IPS-18c (cell line): ENCODE results near the gene GALNTL6.

ENCODE experiments used
- H3K4me3 ChIP-seq: 2 replicates; pipeline ENCODE4 v1.7.0; 2013; ENCODE audit warnings: low read depth, mild to moderate bottlenecking, low read length, moderate library complexity; ENCODE audit not compliant: insufficient read depth
- H3K9me3 ChIP-seq: one replicate; pipeline ENCODE4 v1.6.1; 2013; ENCODE audit warnings: mild to moderate bottlenecking, low read length, moderate library complexity; ENCODE audit not compliant: control insufficient read depth, insufficient read depth

GALNTL6 gene

GRCh38 chr4:172619218-172619617 is 806.0 kb downstream of the GALNTL6 start:
- Histone ChIP-seq H3K9me3 (no peaks in the 10 kb centered on the region), H3K4me3 (no peak overlapping the region)

- no peak overlapping the region for H3K4me3 ChIP-seq
- no peaks in the 10 kb centered on the region for H3K9me3 ChIP-seq
Measured at GRCh38 chr4:172619798-172620197, 806.6 kb downstream of the GALNTL6 start.

- Histone ChIP-seq H3K9me3 (no peaks in the 10 kb centered on the region), H3K4me3 (no peak overlapping the region)
Measured at GRCh38 chr4:172628263-172628662, 815.1 kb downstream of the GALNTL6 start.

- Histone ChIP-seq H3K9me3 (no peaks in the 10 kb centered on the region), H3K4me3 (no peak overlapping the region)
Measured at GRCh38 chr4:172630280-172630679, 817.1 kb downstream of the GALNTL6 start.

- no peaks in the 10 kb centered on the region for H3K9me3 ChIP-seq
- no peak overlapping the region for H3K4me3 ChIP-seq
Measured at GRCh38 chr4:172631832-172632231, 818.6 kb downstream of the GALNTL6 start.

- H3K9me3 ChIP-seq = no peaks in the 10 kb centered on the region
- H3K4me3 ChIP-seq = no peak overlapping the region
Measured at GRCh38 chr4:172648471-172648870, 835.3 kb downstream of the GALNTL6 start.

DNA sequence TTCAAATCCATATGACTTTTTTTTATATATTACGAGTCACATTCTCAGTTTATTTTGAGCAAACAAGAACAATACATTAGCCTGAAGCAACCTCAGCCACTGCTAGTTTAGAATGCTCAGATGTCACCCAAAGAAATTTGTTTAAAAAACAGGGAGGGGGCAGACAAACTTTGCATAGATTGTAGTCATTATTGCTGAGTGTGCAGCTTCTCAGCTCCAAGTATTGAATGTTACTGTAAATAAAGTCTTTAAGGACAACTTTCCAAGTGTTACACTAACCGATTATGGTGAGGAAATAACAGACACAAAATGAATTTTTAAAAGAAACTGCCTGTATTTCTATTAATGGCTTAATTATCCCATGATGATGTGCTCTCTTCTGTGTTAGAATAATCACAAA is 835.9 kb downstream of the GALNTL6 start:
- H3K9me3 ChIP-seq = no peaks in the 10 kb centered on the region
- H3K4me3 ChIP-seq = no peak overlapping the region

- Histone ChIP-seq H3K4me3 (no peak overlapping the region), H3K9me3 (no peaks in the 10 kb centered on the region)
Measured at GRCh38 chr4:172650758-172651530, 837.7 kb downstream of the GALNTL6 start.

DNA sequence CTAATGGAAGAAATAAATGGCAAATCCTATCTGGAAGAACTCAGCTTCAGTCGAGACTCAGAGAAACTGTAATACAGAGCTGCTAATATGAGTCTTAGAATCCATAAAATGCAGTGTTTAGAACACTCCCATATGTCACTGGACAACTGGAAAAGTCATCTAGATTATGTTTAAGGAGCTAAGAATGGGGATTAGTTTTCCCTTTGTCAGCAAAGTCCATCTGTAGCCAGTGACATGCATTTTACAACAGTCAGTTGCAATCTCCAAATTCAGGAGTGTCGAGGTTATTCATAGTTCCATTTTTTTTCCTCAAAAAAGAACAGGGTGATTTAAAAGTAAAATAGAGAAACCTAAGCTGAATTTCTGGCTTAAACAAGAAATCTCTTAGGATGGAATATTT is 838.8 kb downstream of the GALNTL6 start:
- H3K4me3 ChIP-seq = no peak overlapping the region
- no peaks in the 10 kb centered on the region for H3K9me3 ChIP-seq

DNA sequence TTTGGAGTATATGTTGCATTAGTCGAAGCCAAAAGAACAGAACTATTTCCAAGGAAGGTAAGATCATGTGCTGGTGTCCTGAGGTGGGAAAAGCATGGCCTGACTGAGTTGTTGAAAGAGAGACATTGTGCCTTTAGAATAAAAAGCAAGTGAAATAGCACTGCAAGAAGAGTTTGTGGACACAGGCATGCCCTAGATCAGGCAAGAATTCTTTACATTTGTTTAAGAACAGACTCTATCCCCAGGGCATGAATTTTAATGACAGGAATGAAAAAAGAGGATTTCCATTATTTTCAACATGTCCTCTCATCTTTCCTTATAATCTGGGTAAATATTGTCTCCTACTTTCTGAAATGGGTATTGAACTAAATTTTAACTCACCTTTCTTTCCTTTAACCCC is 839.2 kb downstream of the GALNTL6 start:
- Histone ChIP-seq H3K9me3 (no peaks in the 10 kb centered on the region), H3K4me3 (no peak overlapping the region)

- Histone ChIP-seq H3K4me3 (no peak overlapping the region), H3K9me3 (no peaks in the 10 kb centered on the region)
Measured at GRCh38 chr4:172653676-172654075, 840.5 kb downstream of the GALNTL6 start.

DNA sequence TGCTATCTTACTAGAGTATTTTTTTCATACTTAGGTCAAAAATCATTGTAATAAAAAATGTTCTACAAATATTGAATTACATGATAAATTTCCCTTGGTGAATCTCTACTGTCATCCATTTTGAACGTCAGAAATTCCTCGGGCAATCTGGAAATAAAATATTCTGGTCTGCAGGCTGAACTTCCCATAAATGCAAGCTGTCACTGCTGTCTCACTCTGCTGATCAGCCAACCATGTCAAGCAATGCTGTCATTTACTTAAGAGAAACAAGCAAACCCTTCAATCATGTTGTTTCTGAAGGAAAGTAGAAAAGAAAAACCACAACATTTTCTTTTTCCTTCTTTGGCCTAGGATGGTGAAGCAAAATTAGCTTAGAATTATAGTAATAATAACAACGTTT is 841.3 kb downstream of the GALNTL6 start:
- no peak overlapping the region for H3K4me3 ChIP-seq
- no peaks in the 10 kb centered on the region for H3K9me3 ChIP-seq

- H3K4me3 ChIP-seq = no peak overlapping the region
- H3K9me3 ChIP-seq = no peaks in the 10 kb centered on the region
Measured at GRCh38 chr4:172656055-172656454, 842.9 kb downstream of the GALNTL6 start.

GRCh38 chr4:172657081-172657480 is 843.9 kb downstream of the GALNTL6 start:
- no peak overlapping the region for H3K4me3 ChIP-seq
- H3K9me3 ChIP-seq = no peaks in the 10 kb centered on the region

DNA sequence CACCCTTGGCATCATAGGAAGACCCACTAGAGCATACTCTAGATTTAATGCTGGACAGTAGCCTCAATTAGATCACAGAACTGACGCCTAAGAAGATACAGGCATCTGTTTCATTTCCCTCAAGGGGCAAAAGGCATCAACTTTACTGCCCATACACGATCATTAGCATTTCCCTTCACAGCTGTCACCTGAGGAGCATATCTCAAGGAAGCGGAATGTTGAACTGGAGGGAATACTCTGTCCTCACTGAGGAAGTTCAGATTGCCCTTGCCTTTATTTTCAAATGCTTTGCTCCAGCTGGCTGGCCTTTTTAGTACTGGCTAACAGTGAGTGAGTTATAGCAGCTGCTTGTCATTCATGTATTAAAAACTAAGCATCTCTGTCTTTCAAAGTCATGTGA is 847.0 kb downstream of the GALNTL6 start:
- no peaks in the 10 kb centered on the region for H3K9me3 ChIP-seq
- H3K4me3 ChIP-seq = no peak overlapping the region

- Histone ChIP-seq H3K9me3 (no peaks in the 10 kb centered on the region), H3K4me3 (no peak overlapping the region)
Measured at GRCh38 chr4:172662113-172662512, 848.9 kb downstream of the GALNTL6 start.

- H3K4me3 ChIP-seq = no peak overlapping the region
- no peaks in the 10 kb centered on the region for H3K9me3 ChIP-seq
Measured at GRCh38 chr4:172666711-172667368, 853.6 kb downstream of the GALNTL6 start.

DNA sequence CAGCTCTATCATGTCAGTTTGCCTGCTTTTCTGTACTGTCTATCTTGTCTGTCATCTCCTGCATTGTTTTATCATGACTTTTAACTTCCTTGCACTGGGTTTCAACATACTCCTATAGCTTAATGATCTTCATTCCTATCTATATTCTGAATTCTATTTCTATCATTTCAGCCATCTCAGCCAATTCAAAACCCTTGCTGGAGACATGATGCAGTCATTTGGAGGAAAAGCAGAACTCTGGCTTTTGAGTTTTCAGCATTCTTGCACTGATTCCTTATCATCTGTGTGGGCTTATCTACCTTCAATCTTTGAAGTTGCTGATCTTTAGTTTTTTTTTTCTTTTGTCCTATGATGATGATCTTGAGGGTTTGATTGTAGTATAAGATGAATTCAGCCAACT is 861.6 kb downstream of the GALNTL6 start:
- Histone ChIP-seq H3K9me3 (no peaks in the 10 kb centered on the region), H3K4me3 (no peak overlapping the region)

GRCh38 chr4:172675232-172675631 is 862.0 kb downstream of the GALNTL6 start:
- no peak overlapping the region for H3K4me3 ChIP-seq
- no peaks in the 10 kb centered on the region for H3K9me3 ChIP-seq
